Astrocyte (in vitro differentiated cells and primary cell): ENCODE data around the gene PHLDA2. TPM values are rescaled to one million over a fixed set of nuclear protein-coding genes. Genes with fewer than 3 reads are reported as not detected.

Experiments used
- DNase-seq: peaks from one replicate; pipeline ENCODE4 v3.0.0-alpha.2; 2010; ENCODE audit warnings: low read depth
- FAIRE-seq: peaks from 2 replicates; lab custom pipeline; 2011; peaks lifted over from hg19 to GRCh38; lab: Jason Lieb, UNC
- H2AFZ ChIP-seq: 2 replicates; pipeline ENCODE4 v1.6.0; 2012; ENCODE audit warnings: low read depth, low read length, inconsistent platforms
- H3K27ac ChIP-seq: 2 replicates; pipeline ENCODE4 v1.5.1; 2011; ENCODE audit warnings: low read depth, low read length, inconsistent platforms
- H3K27me3 ChIP-seq: 2 replicates; pipeline ENCODE4 v1.6.0; 2011; ENCODE audit warnings: low read length, inconsistent platforms; ENCODE audit not compliant: insufficient read depth
- H3K36me3 ChIP-seq: 2 replicates; pipeline ENCODE4 v1.5.1; 2011; ENCODE audit warnings: low read length, inconsistent platforms; ENCODE audit not compliant: insufficient read depth
- H3K4me1 ChIP-seq: 2 replicates; pipeline ENCODE4 v1.5.1; 2011; ENCODE audit warnings: low read length, inconsistent platforms; ENCODE audit not compliant: insufficient read depth
- H3K4me2 ChIP-seq: 2 replicates; pipeline ENCODE4 v1.6.0; 2012; ENCODE audit warnings: low read length, inconsistent platforms
- H3K4me3 ChIP-seq: 2 replicates; pipeline ENCODE4 v1.5.1; 2011; ENCODE audit warnings: low read depth, mild to moderate bottlenecking, low read length, inconsistent platforms; ENCODE audit not compliant: insufficient read depth
- H3K79me2 ChIP-seq: 2 replicates; pipeline ENCODE4 v1.6.0; 2012; ENCODE audit warnings: mild to moderate bottlenecking, low read length, inconsistent platforms; ENCODE audit not compliant: insufficient read depth
- H3K9ac ChIP-seq: 2 replicates; pipeline ENCODE4 v1.6.0; 2012; ENCODE audit warnings: mild to moderate bottlenecking, low read length, inconsistent platforms
- H3K9me3 ChIP-seq: 2 replicates; pipeline ENCODE4 v1.5.1; 2012; ENCODE audit warnings: low read depth, mild to moderate bottlenecking, low read length, inconsistent platforms; ENCODE audit not compliant: insufficient read depth
- H4K20me1 ChIP-seq: 2 replicates; pipeline ENCODE4 v1.6.0; 2012; ENCODE audit warnings: low read length, inconsistent platforms; ENCODE audit not compliant: insufficient read depth
- H3K27ac Mint-ChIP-seq: one replicate; pipeline ENCODE4 v1.8.0; 2021; ENCODE audit warnings: mild to moderate bottlenecking, mixed read lengths; ENCODE audit not compliant: unreplicated experiment
- H3K27me3 Mint-ChIP-seq: one replicate; pipeline ENCODE4 v1.8.0; 2021; ENCODE audit warnings: low read depth, mixed read lengths; ENCODE audit not compliant: unreplicated experiment
- H3K36me3 Mint-ChIP-seq: one replicate; pipeline ENCODE4 v1.8.0; 2021; ENCODE audit warnings: low read depth, mixed read lengths; ENCODE audit not compliant: unreplicated experiment
- H3K4me1 Mint-ChIP-seq: one replicate; pipeline ENCODE4 v1.8.0; 2021; ENCODE audit warnings: low read depth, mixed read lengths; ENCODE audit not compliant: unreplicated experiment
- H3K4me3 Mint-ChIP-seq: one replicate; pipeline ENCODE4 v1.8.0; 2021; ENCODE audit warnings: mild to moderate bottlenecking, moderate library complexity, mixed read lengths; ENCODE audit not compliant: unreplicated experiment
- H3K9me3 Mint-ChIP-seq: one replicate; pipeline ENCODE4 v1.8.0; 2021; ENCODE audit warnings: mild to moderate bottlenecking, mixed read lengths; ENCODE audit not compliant: unreplicated experiment
- CTCF ChIP-seq: IDR thresholded peaks from 2 replicates; pipeline ENCODE4 v1.5.1; 2011; ENCODE audit warnings: low read depth, mild to moderate bottlenecking, inconsistent platforms, low read length, moderate library complexity; ENCODE audit not compliant: insufficient read depth
- EZH2 ChIP-seq: IDR thresholded peaks from 2 replicates; pipeline ENCODE4 v1.6.1; 2012; ENCODE audit warnings: mild to moderate bottlenecking, low read length, inconsistent platforms; ENCODE audit not compliant: insufficient read depth
- total RNA-seq: library from RNA; stranded (reverse); gene quantifications from 2 replicates; pipeline ENCODE4 v1.2.1, GENCODE V29; 2021

Gene PHLDA2
- total RNA-seq, 1 donor from 2014 or later, result 78.8 TPM

GRCh38 chr11:2949920-2950319 lies 20.7 kb upstream of the PHLDA2 start:
- H3K27ac Mint-ChIP-seq, result peak overlapping the region; percentile 75
- no peak for DNase-seq

GRCh38 chr11:2947744-2948143 lies 18.5 kb upstream of the PHLDA2 start:
- peaks cover 27% of the 10 kb centered on the region for H3K36me3 Mint-ChIP-seq
- Histone ChIP-seq H3K4me3 (no peak overlapping the region), H3K79me2 (peaks cover 39% of the 10 kb centered on the region), H4K20me1 (peaks cover 12% of the 10 kb centered on the region), H2AFZ (no peak overlapping the region), H3K9me3 (no peaks in the 10 kb centered on the region), H3K4me1 (peaks cover 50% of the 10 kb centered on the region), H3K4me2 (no peak overlapping the region), H3K36me3 (peaks cover 43% of the 10 kb centered on the region), H3K27me3 (no peaks in the 10 kb centered on the region), H3K9ac (no peak overlapping the region), H3K27ac (no peak overlapping the region)
- H3K27ac Mint-ChIP-seq, result peak overlapping the region; percentile 80
- no peaks in the 10 kb centered on the region for H3K27me3 Mint-ChIP-seq
- peaks cover 63% of the 10 kb centered on the region for H3K4me1 Mint-ChIP-seq
- DNase-seq (no peak), FAIRE-seq (no peak)
- no peaks in the 10 kb centered on the region for H3K9me3 Mint-ChIP-seq
- H3K4me3 Mint-ChIP-seq, result no peak overlapping the region
- TF ChIP-seq CTCF, result no peak
- no peak for TF ChIP-seq EZH2

More at GRCh38 chr11:2949920-2950319, 20.7 kb upstream of the PHLDA2 start:
- Mint-ChIP-seq H3K4me1 (peaks cover 78% of the 10 kb centered on the region), H3K27me3 (no peaks in the 10 kb centered on the region), H3K9me3 (no peaks in the 10 kb centered on the region), H3K36me3 (peaks cover 33% of the 10 kb centered on the region), H3K4me3 (peak overlapping the region; percentile 71)
- Histone ChIP-seq H3K9ac (no peak overlapping the region), H4K20me1 (peaks cover 11% of the 10 kb centered on the region), H3K27me3 (no peaks in the 10 kb centered on the region), H3K36me3 (peaks cover 55% of the 10 kb centered on the region), H3K27ac (no peak overlapping the region), H3K4me3 (no peak overlapping the region), H3K79me2 (peaks cover 39% of the 10 kb centered on the region), H3K4me2 (peak overlapping the region; percentile 75), H3K4me1 (peaks cover 62% of the 10 kb centered on the region), H3K9me3 (no peaks in the 10 kb centered on the region), H2AFZ (no peak overlapping the region)
- FAIRE-seq, result no peak
- no peak for TF ChIP-seq CTCF
- no peak for TF ChIP-seq EZH2

- H4K20me1 ChIP-seq, result peaks cover 15% of the 10 kb centered on the region
- Mint-ChIP-seq H3K36me3 (peaks cover 23% of the 10 kb centered on the region), H3K27ac (peak overlapping the region; percentile 77), H3K9me3 (no peaks in the 10 kb centered on the region), H3K27me3 (no peaks in the 10 kb centered on the region), H3K4me1 (peaks cover 44% of the 10 kb centered on the region), H3K4me3 (peak overlapping the region; percentile 34)
- H3K4me2 ChIP-seq, result peak overlapping the region; percentile 82
- TF ChIP-seq CTCF (no peak), EZH2 (no peak)
- no peak overlapping the region for H3K4me3 ChIP-seq
- DNase-seq (no peak), FAIRE-seq (no peak)
- H3K27ac ChIP-seq, result no peak overlapping the region
- H3K9ac ChIP-seq, result peak overlapping the region; percentile 3
- no peaks in the 10 kb centered on the region for H3K9me3 ChIP-seq
- H3K27me3 ChIP-seq, result no peaks in the 10 kb centered on the region
- peaks cover 41% of the 10 kb centered on the region for H3K36me3 ChIP-seq
- peaks cover 39% of the 10 kb centered on the region for H3K79me2 ChIP-seq
- no peak overlapping the region for H2AFZ ChIP-seq
- peaks cover 35% of the 10 kb centered on the region for H3K4me1 ChIP-seq
Measured at GRCh38 chr11:2945757-2946287, 16.6 kb upstream of the PHLDA2 start.
